NB4 (cell line): ENCODE measurements around the gene GZMM.

ENCODE experiments used
- CTCF ChIP-seq: IDR thresholded peaks from one replicate; pipeline ENCODE4 v1.5.1; 2012; ENCODE audit warnings: low read depth, low read length
- MAX ChIP-seq: IDR thresholded peaks from 2 replicates; pipeline ENCODE4 v1.6.1; 2011; ENCODE audit warnings: low read depth, low read length
- MYC ChIP-seq: IDR thresholded peaks from 2 replicates; pipeline ENCODE4 v1.6.1; 2011; ENCODE audit warnings: low read depth, low read length
- POLR2A ChIP-seq: IDR thresholded peaks from 2 replicates; pipeline ENCODE4 v1.6.1; 2011; ENCODE audit warnings: mild to moderate bottlenecking; ENCODE audit not compliant: insufficient read length; ENCODE audit errors: extremely low read depth

- TF ChIP-seq CTCF (no peak), POLR2A (no peak), MYC (no peak), MAX (no peak)
Measured at GRCh38 chr19:582497-583197, 38.8 kb downstream of the GZMM start.
